Measurements from ENCODE around the gene ZNF823.

Gene ZNF823

GRCh38 chr19:11736696-11737095 lies 2.0 kb downstream of the ZNF823 start:
- DNase-seq = no peak

DNA sequence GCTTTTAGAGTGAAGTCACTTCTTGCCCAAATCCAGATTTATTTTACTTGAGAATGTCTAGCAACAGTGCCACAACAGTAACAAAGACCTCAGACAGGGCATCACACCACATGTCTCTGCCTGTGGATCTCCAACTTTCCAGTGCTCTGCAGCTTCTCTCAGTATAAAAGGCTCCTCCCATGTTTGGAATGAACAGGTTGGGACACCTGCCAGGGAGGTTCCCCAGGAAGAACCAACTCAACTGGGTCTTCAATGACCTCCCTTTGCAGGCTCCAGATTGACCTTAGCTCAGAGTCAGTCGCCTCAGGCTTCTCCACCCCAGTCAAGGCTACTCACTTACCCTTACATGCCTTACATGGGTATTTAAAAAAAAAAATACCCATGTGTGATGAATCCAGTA lies 3.4 kb downstream of the ZNF823 start:
- no peak for DNase-seq

GRCh38 chr19:11729586-11729985 lies 9.2 kb downstream of the ZNF823 start:
- no peak for DNase-seq

GRCh38 chr19:11722414-11722813 lies 16.3 kb downstream of the ZNF823 start:
- no peak for DNase-seq

DNA sequence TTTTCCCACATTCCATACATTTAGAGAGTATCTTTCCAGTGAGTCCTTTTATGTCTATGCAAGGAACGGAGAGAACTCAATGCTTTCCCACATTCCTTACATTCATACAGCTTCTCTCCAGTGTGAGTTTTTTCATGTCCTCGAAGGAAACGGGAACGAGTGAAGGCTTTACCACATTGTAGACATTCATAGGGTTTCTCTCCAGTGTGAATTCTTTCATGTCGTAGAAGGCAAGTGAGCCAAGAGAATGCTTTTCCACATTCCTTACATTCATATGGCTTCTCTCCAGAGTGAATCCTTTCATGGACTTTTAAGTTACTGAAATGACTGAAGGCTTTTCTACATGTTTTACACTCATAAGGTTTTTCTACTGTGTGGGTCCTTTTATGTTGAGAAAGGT lies 17.1 kb downstream of the ZNF823 start:
- DNase-seq = no peak

- no peak for DNase-seq
Measured at GRCh38 chr19:11710313-11710712, 28.4 kb downstream of the ZNF823 start.

- no peak for DNase-seq
Measured at GRCh38 chr19:11708457-11708856, 30.3 kb downstream of the ZNF823 start.

GRCh38 chr19:11705474-11705873 lies 33.3 kb downstream of the ZNF823 start:
- DNase-seq = no peak

- DNase-seq = peak; percentile 3
Measured at GRCh38 chr19:11704626-11705025, 34.1 kb downstream of the ZNF823 start.

DNA sequence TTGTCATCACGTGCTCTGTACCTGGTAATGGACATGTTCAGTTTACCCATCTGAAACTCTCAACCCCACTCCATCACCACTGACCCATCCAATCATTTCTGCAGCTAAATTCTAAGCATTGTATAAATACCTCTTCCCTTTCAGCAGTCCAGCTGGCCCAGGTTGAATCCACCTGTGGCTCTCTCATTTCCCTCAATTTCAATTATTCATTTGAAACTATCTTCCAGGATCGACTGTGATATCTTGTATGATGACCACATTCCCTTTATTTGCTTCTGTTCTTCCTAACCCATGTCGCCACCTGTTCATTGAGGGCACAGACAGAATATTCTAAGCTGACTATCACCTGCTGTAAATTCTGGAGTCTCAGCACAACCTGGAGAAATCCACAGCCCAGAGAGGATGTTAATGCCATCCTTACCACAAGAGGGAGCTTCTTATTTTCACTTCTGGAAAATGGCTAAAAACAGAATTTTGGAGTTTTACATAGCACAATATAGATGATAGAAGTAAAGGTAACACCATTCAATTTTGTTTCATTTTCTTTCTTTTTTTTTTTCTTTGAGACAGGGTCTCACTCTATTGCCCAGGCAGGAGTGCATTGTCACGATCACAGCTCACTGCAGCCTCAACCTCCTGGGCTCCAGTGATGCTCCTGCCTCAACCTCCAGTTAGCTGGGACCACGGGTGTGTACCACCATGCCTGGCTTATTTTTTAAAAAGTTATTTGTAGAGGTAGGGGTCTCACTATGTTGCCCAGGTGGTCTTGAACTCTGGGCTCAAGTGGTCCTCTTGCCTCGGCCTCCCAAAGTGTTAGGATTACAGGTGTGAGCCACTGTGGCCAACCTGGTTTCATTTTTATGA lies 38.6 kb downstream of the ZNF823 start:
- peak; percentile 0 for DNase-seq

- no peak for DNase-seq
Measured at GRCh38 chr19:11698231-11698630, 40.5 kb downstream of the ZNF823 start.

- no peak for DNase-seq
Measured at GRCh38 chr19:11697284-11697855, 41.4 kb downstream of the ZNF823 start.

- DNase-seq = peak; percentile 83
Measured at GRCh38 chr19:11694533-11695439, 44.0 kb downstream of the ZNF823 start.

- DNase-seq = peak; percentile 2
Measured at GRCh38 chr19:11693505-11694499, 44.9 kb downstream of the ZNF823 start.

DNA sequence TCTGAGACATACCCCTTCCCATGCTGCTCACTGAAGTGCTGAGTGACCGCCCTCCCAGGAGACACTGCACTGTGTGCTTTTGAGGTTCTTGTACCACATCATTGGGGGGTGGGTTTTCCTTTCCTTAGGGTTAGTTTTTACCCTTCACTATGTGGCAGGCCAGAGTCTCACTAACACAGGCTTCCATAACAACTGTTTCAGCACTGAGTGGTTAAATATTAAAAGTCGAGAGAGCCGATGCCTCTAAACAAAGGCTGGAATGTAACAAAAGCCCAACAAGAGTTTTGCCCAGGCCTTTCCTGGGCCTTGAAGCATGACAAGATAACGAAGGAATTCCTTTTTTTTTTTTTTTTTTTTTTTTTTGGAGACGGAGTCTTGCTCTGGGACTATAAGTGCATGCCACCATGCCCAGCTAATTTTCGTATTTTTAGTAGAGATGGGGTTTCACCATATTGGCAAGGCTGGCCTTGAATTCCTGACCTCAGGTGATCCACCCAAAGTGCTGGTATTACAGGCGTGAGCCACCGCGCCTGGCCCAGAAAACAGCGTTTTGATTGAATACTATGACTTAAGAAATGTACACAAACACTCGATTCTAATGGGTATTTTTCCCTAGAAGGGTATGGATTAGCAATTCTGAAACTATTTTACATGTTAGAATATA lies 46.5 kb downstream of the ZNF823 start:
- no peak for DNase-seq

DNA sequence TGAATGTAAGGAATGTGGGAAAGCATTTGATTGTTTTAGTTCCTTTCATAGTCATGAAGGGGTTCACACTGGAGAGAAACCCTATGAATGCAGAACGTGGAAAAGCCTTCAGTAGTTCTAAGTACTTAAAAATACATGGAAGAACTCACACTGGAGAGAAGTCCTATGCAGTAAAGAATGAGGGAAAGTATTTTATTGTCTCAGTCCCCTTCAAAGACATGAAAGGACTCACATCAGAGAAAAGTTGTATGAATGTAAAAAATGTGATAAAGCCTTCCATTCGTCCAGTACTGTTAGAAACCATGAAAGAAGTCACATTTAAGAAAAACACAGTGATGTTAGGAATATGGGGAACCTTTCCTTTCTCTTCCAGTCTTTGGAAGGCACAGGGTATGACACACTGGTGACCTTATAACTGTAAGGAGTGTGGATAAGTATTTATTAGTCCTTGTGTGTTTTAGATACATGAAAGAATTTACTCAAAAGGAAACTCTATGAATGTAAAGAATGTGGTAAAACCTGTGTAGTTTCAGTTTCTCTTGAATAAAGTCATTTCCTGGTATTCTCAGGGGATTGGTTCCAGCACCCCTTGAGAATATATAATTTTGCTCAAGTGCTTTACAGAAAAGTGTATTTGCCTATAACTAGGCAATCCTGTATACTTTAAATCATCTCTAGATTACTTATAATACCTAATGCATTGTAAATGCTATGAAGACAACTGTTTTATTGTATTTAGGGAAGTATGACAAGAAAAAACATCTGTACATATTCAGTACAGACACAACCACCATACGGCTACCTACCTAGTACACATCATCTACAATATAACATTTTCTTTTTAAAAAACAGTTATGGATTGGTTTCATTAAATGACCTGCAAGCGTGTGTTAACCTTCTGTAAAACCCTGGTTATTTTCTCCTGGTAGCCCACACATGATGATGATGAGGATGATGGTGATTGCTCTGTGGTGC lies 52.8 kb downstream of the ZNF823 start:
- DNase-seq = no peak

DNA sequence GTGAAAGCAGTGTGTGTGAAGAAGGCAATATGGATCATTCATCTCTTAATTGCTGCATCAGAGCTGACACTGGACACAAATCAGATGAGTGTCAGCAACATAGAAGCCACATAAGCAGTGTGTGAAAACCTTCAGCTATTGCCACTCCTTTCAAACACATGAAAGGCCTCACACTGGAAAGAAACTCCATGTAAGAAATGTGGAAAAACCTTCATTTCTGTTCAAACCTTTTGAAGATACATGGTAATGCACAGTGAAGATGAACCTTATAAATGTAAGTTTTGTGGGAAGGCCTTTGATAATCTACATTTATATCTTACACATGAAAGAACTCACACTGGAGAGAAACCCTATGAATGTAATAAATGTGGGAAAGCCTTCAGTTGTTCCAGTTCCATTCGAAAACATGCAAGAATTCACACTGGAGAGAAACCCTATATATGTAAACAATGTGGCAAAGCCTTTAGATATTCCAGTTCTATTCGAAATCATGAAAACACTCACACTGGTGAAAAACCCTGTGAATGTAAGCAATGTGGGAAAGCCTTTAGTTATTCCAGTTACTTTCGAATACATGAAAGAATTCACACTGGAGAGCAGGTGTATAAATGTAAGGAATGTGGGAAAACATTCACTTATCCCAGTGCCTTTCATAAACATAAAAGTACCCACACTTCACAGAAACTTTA lies 53.6 kb downstream of the ZNF823 start:
- no peak for DNase-seq

- no peak for DNase-seq
Measured at GRCh38 chr19:11680689-11681302, 58.0 kb downstream of the ZNF823 start.

DNA sequence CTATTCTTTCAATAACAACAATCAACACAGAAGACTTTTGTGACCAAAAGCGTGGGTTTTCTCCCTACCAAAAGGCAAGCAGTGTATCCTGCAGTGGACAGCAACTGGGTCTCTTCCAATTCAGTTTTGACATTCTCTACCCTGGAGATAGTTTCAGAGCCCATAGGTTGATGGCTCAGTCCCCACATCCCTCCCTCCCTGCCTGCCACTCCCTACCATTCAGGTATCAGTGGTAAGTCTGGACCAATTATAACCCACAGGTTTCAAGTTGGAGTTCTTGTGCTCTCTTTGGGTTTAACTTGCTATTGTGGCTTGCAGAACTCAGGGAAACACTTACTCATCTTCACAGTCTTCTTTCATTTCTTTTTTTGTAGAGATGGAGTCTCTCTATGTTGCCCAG lies 60.2 kb downstream of the ZNF823 start:
- no peak for DNase-seq

Measured in NCI-H2227 treated with DMSO at 0.1 percent for 48 hours (cell line).